OCI-M1 (cell line): ENCODE measurements around the gene TMEM52.

Experiments used
- DNase-seq: peaks from one replicate; lab custom pipeline; 2025; lab: John Stamatoyannopoulos, UW

TMEM52 gene

DNA sequence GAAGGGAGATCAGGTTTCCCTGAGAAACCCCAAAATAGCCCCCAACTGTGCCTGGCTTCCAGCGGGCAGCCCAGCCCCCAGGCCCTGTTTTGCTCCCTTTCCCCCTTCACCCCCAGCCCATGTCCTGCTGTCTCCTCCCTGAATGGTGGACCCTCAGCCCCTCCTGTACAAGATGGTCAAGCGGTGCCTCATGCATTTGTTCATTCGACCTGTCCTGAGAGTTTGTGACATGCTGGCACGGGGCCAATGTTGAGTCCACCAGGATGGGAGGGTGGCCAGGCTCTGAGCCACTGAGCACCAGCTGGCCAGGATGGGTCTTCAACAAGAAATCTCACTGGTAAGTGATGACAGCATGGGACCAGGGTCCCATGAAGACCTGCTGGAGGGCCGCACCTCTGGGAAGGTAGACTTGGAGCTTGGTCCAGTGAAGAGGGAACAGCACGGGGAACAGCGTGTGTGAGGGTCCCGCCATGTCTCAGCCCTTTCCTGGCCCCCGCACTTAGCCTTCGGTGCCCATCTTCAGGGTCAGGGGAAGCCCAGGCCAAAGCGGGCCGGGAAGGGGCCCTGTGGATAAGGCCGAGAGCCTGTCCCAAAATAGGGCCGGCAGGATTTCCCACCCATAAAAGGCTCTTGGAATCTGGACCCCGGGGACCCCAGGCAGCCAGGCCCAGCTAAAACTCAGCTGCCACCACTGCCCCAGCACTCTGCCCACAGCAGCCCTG, 3.9 kb downstream of the TMEM52 start, which contains the start of gene CALML6:
Gene CALML6, plus strand, starts transcription at position 290 of the 722 bp plus-strand sequence. Its CDS starts 21 bp downstream, at position 311.
- no peak for DNase-seq

- no peak for DNase-seq
Measured at GRCh38 chr1:1914101-1914970, 4.7 kb downstream of the TMEM52 start.

- DNase-seq, result no peak
Measured at GRCh38 chr1:1911350-1912041, 7.6 kb downstream of the TMEM52 start.

GRCh38 chr1:1910651-1911331, 8.3 kb downstream of the TMEM52 start:
- no peak for DNase-seq

- no peak for DNase-seq
Measured at GRCh38 chr1:1910033-1910465, 9.0 kb downstream of the TMEM52 start.

DNA sequence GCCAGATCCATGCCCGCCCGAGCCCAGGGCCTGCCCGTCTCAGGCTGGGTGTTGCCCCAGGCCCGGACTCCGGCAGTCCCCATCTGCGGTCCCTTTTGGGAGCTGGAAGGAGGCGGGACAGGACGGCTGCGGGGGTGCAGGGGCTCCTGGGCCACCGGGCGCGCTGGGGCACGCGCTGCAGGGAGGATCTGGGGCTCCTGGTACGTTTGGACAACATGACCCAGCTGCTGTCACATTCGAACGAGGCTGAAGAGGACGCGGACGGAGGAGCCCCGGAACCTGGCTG, 10.6 kb downstream of the TMEM52 start:
- no peak for DNase-seq

- DNase-seq, result peak; percentile 24
Measured at GRCh38 chr1:1907098-1907736, 11.9 kb downstream of the TMEM52 start.

DNA sequence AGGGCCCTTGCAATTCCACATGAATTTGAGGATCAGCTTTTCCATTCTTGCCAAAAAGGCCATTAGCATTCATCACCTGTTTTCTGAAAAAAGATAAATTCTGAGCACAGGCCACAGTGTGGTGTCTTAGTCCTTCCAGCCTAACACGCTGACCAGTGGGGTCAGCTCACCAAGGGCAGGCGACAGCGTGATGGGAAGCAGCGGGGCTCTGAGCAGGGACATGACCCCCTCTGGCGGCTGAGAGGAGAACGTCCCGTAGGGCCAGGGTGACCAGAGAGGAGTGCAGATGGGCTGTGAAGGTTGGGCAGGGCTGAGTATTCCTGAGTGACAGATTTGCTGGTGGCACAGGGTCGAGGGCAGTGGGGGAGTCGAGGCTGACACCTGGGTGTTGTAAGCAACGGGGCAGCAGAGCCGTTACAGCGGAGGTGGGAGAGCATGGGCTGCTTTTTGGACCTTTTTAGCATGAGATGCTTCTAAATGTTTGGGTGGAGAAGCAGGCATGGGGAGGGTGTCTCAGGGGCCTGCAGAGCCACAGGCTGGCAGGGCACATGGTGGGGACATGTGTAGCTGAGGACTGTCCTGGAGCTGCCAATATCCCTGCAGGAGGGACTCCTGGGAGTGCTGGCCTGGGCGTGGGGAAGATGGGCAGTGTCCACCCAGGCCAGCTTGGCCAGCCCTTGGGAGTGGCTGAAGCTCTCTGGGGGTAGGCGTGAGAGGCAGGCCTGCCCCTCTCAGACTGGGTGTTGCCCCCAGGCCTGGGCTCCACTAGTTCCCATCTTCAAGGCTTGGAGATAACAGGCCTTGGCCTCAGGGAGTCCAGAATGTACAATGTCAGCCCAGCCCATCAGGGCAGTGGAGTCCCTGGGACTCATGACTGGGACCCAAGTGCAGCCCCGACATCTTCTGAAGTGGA, 12.6 kb downstream of the TMEM52 start:
- peak; percentile 92 for DNase-seq

- DNase-seq, result no peak
Measured at GRCh38 chr1:1903224-1903623, 15.9 kb downstream of the TMEM52 start.

DNA sequence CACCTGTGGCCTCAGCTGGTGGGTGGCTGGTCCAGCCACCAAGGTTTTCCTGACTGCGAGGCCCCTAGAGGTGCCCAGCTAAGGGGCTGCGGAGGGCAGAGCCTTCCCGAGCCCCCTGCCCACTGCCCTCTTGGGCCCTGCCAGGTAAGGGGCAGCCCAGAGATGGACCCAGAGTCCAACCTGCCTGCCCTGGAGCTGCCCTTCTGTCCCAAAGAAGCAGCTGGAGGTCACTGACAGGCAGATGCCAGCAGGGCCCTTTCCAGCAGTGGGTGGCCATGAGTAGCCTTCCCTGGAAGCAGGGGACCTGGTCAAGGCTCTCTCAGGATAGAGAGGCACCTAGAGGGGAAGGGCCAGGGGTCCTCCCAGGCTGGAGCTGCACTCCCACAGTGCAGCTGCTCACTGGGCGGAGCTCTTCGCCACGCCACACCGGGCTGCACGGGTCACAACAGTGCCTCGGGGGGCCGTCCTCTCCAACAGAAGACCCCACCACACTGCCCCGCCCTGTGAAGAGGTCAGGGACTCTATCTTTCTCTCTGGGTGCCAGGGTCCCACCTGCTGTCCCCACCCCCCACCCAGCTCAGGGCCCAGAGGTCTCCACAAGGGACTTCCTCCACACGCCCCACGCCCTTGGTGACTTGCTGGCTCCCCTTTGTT, 17.3 kb downstream of the TMEM52 start:
- DNase-seq, result no peak

DNA sequence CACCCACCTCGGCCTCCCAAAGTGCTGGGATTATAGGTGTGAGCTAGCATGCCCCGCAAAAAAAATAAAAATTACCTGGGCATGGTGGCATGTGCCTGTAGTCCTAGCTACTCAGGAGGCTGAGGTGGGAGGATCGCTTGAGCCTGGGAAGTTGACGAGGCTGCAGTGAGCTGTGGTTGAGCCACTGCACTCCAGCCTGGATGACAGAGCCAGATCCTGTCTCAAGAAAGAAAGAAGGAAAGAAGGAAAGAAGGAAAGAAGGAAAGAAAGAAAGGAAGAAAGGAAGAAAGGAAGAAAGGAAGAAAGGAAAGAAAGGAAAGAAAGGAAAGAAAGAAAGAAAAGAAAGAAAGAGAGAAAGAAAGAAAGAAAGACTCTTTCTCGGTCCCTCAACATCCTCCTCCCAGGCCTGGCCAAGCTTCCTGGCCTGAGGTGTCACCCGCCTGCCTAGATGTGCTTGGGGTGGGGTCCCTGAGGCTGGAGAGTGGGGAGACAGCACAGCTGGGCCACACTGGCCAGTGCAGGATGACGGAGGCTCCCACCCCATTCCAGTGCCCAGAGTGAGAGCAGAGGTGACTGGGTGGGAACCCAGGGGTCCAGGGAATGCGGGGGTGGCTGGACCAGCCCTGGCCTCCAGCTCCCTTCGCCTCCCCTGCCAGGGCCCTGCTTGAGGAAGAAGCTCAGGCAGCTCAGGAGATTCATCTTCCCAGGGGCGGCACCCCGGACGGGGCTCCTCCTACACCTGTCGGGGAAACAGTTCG, 18.0 kb downstream of the TMEM52 start:
- DNase-seq, result no peak

- DNase-seq, result no peak
Measured at GRCh38 chr1:1899967-1900327, 19.1 kb downstream of the TMEM52 start.

DNA sequence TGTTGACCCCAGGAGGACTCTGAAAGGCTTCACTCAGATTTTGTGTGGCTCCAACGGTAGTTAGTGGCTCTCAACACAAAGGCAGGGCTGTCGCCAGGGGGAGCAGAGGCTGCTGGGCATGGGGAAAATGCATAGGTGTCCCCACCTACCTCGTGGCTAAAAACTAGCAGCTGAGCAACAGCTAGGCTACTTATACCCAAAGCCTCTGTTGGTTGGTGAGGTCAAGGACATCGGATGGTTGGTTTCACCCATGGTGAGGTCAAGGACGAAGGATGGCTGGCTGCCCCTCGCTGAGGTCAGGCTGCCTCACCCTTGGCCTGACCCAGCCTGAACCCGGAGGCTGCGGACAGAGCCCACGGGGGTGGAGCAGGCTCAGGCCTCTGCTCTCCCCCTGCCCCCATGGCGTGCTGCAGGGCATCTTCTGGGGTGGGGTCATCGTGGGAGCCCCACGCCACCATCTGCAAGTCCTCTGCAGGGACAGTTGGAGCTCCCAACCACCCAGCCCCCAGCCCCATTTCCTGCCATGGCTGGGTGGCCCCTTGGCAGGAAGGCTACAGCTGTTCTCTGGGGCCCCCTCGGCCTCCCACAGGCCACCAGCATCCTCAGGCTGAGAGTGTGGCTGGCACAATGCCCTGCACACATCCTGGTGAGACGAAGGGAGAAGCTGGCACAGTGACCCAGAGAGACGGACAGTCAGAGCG, 19.7 kb downstream of the TMEM52 start:
- no peak for DNase-seq

- DNase-seq, result no peak
Measured at GRCh38 chr1:1898246-1898933, 20.7 kb downstream of the TMEM52 start.

- no peak for DNase-seq
Measured at GRCh38 chr1:1895456-1896336, 23.4 kb downstream of the TMEM52 start.

GRCh38 chr1:1895060-1895418, 24.0 kb downstream of the TMEM52 start:
- DNase-seq, result no peak

DNA sequence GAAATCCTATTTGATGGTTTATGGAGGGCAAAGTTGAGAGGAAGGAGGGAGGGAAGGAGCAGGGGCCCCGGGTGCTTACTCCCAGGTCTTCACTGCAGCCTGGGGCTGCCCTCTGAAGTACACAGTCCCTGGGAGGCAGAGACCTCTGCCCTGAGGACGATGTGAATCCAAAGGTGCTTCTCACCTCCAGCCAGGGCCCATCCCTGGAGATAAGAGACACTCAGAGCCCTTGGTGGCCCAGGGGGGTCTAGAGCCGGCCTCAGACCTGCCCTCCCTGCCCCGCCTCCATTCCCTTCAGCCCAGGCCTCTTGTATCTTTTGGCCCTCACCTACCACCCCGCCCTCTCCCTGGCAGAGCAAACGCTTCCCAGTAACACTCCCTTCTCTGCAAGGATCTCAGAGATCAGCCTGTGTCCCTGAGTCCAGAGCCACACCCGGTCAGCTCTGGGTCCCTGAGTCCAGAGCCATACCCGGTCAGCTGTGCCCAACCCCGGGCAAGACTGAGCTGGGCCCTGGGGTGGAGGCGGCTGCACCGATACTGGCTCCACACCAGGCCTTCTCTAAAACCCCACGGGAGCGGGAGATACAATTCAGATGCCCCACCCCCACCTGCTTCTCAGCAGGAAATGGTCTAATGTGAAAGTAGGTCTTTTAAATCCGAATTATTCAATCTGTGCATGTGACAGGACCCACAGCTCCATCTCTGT, 24.6 kb downstream of the TMEM52 start:
- no peak for DNase-seq
